T-helper 17 cell (primary cell): Measurements from ENCODE around the gene SLIT3. TPM values are rescaled to one million over a fixed set of nuclear protein-coding genes. Genes with fewer than 3 reads are reported as not detected.

Experiments
- ATAC-seq: fragments of 150-1000 bp; cut with Tn5 transposase; 2 replicates; pipeline ENCODE4 v1.10.0; 2021; ENCODE audit warnings: mild to moderate bottlenecking, moderate library complexity
- DNase-seq, 3 donors: peaks; one replicate each; pipeline versions ENCODE4 v3.0.0 to v3.0.0-alpha.2; 2020 to 2021
- H3K9me3 ChIP-seq: one replicate; pipeline ENCODE4 v1.7.0; 2013; ENCODE audit warnings: low read length, mild to moderate bottlenecking; ENCODE audit not compliant: control insufficient read depth, poor library complexity, severe bottlenecking
- H3K27ac Mint-ChIP-seq: one replicate; pipeline ENCODE4 v1.8.0; 2022; ENCODE audit warnings: mild to moderate bottlenecking, moderate library complexity, mixed read lengths
- H3K27me3 Mint-ChIP-seq: one replicate; pipeline ENCODE4 v1.8.0; 2022; ENCODE audit warnings: mixed read lengths
- H3K36me3 Mint-ChIP-seq: one replicate; pipeline ENCODE4 v1.8.0; 2022; ENCODE audit warnings: low read depth, mixed read lengths
- H3K4me1 Mint-ChIP-seq: one replicate; pipeline ENCODE4 v1.8.0; 2022; ENCODE audit warnings: mild to moderate bottlenecking, mixed read lengths
- H3K4me3 Mint-ChIP-seq: one replicate; pipeline ENCODE4 v1.8.0; 2022; ENCODE audit warnings: mild to moderate bottlenecking, moderate library complexity, mixed read lengths
- total RNA-seq, 4 donors: library from RNA in 2 of 4; stranded (reverse) in 2 of 4; gene quantifications; one replicate each; pipeline ENCODE4 v1.2.3 and lab custom pipeline; 2022 to 2026

The SLIT3 gene
- total RNA-seq, 2 donors from 2014 or later: not detected

GRCh38 chr5:168989731-168990505 lies 311.0 kb downstream of the SLIT3 start:
- ATAC-seq (no peak), DNase-seq (no peak)
- Mint-ChIP-seq H3K4me3 (no peak overlapping the region), H3K36me3 (peaks cover 2% of the 10 kb centered on the region), H3K4me1 (no peaks in the 10 kb centered on the region), H3K27ac (no peak overlapping the region), H3K27me3 (peaks cover 51% of the 10 kb centered on the region)
- H3K9me3 ChIP-seq: no peaks in the 10 kb centered on the region

- ATAC-seq (no peak), DNase-seq (no peak)
- no peaks in the 10 kb centered on the region for H3K4me1 Mint-ChIP-seq
- no peak overlapping the region for H3K27ac Mint-ChIP-seq
- no peaks in the 10 kb centered on the region for H3K9me3 ChIP-seq
- H3K36me3 Mint-ChIP-seq: peaks cover 2% of the 10 kb centered on the region
- no peak overlapping the region for H3K4me3 Mint-ChIP-seq
- H3K27me3 Mint-ChIP-seq: peaks cover 42% of the 10 kb centered on the region
Observed at GRCh38 chr5:168988699-168989098, 312.2 kb downstream of the SLIT3 start.

GRCh38 chr5:168987543-168988300 lies 313.2 kb downstream of the SLIT3 start:
- peak in 1 of 3 donors; percentile 32 for DNase-seq
- no peak overlapping the region for H3K27ac Mint-ChIP-seq
- peak; percentile 60 for ATAC-seq
- H3K27me3 Mint-ChIP-seq: peaks cover 39% of the 10 kb centered on the region
- no peak overlapping the region for H3K4me3 Mint-ChIP-seq
- no peaks in the 10 kb centered on the region for H3K4me1 Mint-ChIP-seq
- no peaks in the 10 kb centered on the region for H3K9me3 ChIP-seq
- peaks cover 2% of the 10 kb centered on the region for H3K36me3 Mint-ChIP-seq

GRCh38 chr5:168985454-168985853 lies 315.5 kb downstream of the SLIT3 start:
- H3K9me3 ChIP-seq: no peaks in the 10 kb centered on the region
- DNase-seq (no peak), ATAC-seq (no peak)
- H3K4me3 Mint-ChIP-seq: no peak overlapping the region
- peaks cover 2% of the 10 kb centered on the region for H3K36me3 Mint-ChIP-seq
- H3K27me3 Mint-ChIP-seq: peaks cover 51% of the 10 kb centered on the region
- H3K4me1 Mint-ChIP-seq: no peaks in the 10 kb centered on the region
- H3K27ac Mint-ChIP-seq: no peak overlapping the region

GRCh38 chr5:168984135-168984675 lies 316.7 kb downstream of the SLIT3 start:
- no peak overlapping the region for H3K4me3 Mint-ChIP-seq
- H3K9me3 ChIP-seq: no peaks in the 10 kb centered on the region
- peaks cover 54% of the 10 kb centered on the region for H3K27me3 Mint-ChIP-seq
- ATAC-seq (no peak), DNase-seq (no peak)
- H3K36me3 Mint-ChIP-seq: peaks cover 2% of the 10 kb centered on the region
- H3K27ac Mint-ChIP-seq: no peak overlapping the region
- no peaks in the 10 kb centered on the region for H3K4me1 Mint-ChIP-seq

GRCh38 chr5:168979135-168979534 lies 321.8 kb downstream of the SLIT3 start:
- no peak for ATAC-seq

GRCh38 chr5:168978500-168978899 lies 322.4 kb downstream of the SLIT3 start:
- peaks cover 4% of the 10 kb centered on the region for H3K36me3 Mint-ChIP-seq
- H3K4me1 Mint-ChIP-seq: peaks cover 2% of the 10 kb centered on the region

More at GRCh38 chr5:168979135-168979534, 321.8 kb downstream of the SLIT3 start:
- H3K4me3 Mint-ChIP-seq: no peak overlapping the region
- H3K9me3 ChIP-seq: no peaks in the 10 kb centered on the region
- peaks cover 4% of the 10 kb centered on the region for H3K36me3 Mint-ChIP-seq
- no peak for DNase-seq
- no peak overlapping the region for H3K27ac Mint-ChIP-seq
- peaks cover 58% of the 10 kb centered on the region for H3K27me3 Mint-ChIP-seq
- H3K4me1 Mint-ChIP-seq: peaks cover 2% of the 10 kb centered on the region

GRCh38 chr5:168978015-168978414 lies 322.9 kb downstream of the SLIT3 start:
- H3K4me1 Mint-ChIP-seq: peaks cover 2% of the 10 kb centered on the region

More at GRCh38 chr5:168978500-168978899, 322.4 kb downstream of the SLIT3 start:
- H3K4me3 Mint-ChIP-seq: no peak overlapping the region
- no peaks in the 10 kb centered on the region for H3K9me3 ChIP-seq
- no peak overlapping the region for H3K27ac Mint-ChIP-seq
- ATAC-seq (no peak), DNase-seq (no peak)
- H3K27me3 Mint-ChIP-seq: peaks cover 64% of the 10 kb centered on the region

GRCh38 chr5:168976311-168976970 lies 324.5 kb downstream of the SLIT3 start:
- no peak overlapping the region for H3K27ac Mint-ChIP-seq
- peaks cover 2% of the 10 kb centered on the region for H3K4me1 Mint-ChIP-seq
- peaks cover 4% of the 10 kb centered on the region for H3K36me3 Mint-ChIP-seq
- no peaks in the 10 kb centered on the region for H3K9me3 ChIP-seq
- no peak overlapping the region for H3K4me3 Mint-ChIP-seq
- no peak for DNase-seq
- peaks cover 72% of the 10 kb centered on the region for H3K27me3 Mint-ChIP-seq
- no peak for ATAC-seq

More at GRCh38 chr5:168978015-168978414, 322.9 kb downstream of the SLIT3 start:
- DNase-seq: no peak
- Mint-ChIP-seq H3K27ac (no peak overlapping the region), H3K36me3 (peaks cover 4% of the 10 kb centered on the region), H3K4me3 (no peak overlapping the region), H3K27me3 (peaks cover 67% of the 10 kb centered on the region)
- no peak for ATAC-seq
- H3K9me3 ChIP-seq: no peaks in the 10 kb centered on the region

- peaks cover 76% of the 10 kb centered on the region for H3K27me3 Mint-ChIP-seq
- H3K9me3 ChIP-seq: no peaks in the 10 kb centered on the region
- H3K4me1 Mint-ChIP-seq: peaks cover 2% of the 10 kb centered on the region
- DNase-seq: no peak
- H3K4me3 Mint-ChIP-seq: no peak overlapping the region
- peaks cover 4% of the 10 kb centered on the region for H3K36me3 Mint-ChIP-seq
- H3K27ac Mint-ChIP-seq: no peak overlapping the region
- no peak for ATAC-seq
Observed at GRCh38 chr5:168975331-168975730, 325.6 kb downstream of the SLIT3 start.

GRCh38 chr5:168974082-168974481 lies 326.9 kb downstream of the SLIT3 start:
- Mint-ChIP-seq H3K4me1 (peaks cover 2% of the 10 kb centered on the region), H3K4me3 (no peak overlapping the region), H3K27ac (no peak overlapping the region), H3K36me3 (peaks cover 4% of the 10 kb centered on the region), H3K27me3 (peaks cover 80% of the 10 kb centered on the region)
- ATAC-seq (no peak), DNase-seq (no peak)
- no peaks in the 10 kb centered on the region for H3K9me3 ChIP-seq

- H3K4me3 Mint-ChIP-seq: no peak overlapping the region
- peaks cover 4% of the 10 kb centered on the region for H3K36me3 Mint-ChIP-seq
- H3K27me3 Mint-ChIP-seq: peaks cover 74% of the 10 kb centered on the region
- no peak overlapping the region for H3K27ac Mint-ChIP-seq
- no peaks in the 10 kb centered on the region for H3K9me3 ChIP-seq
- H3K4me1 Mint-ChIP-seq: peaks cover 2% of the 10 kb centered on the region
- no peak for DNase-seq
- no peak for ATAC-seq
Observed at GRCh38 chr5:168972731-168973130, 328.2 kb downstream of the SLIT3 start.

- no peaks in the 10 kb centered on the region for H3K9me3 ChIP-seq
- peaks cover 2% of the 10 kb centered on the region for H3K4me1 Mint-ChIP-seq
- ATAC-seq: no peak
Observed at GRCh38 chr5:168971100-168971499, 329.8 kb downstream of the SLIT3 start.

More at GRCh38 chr5:168971100-168971499, 329.8 kb downstream of the SLIT3 start:
- Mint-ChIP-seq H3K36me3 (peaks cover 4% of the 10 kb centered on the region), H3K4me3 (no peak overlapping the region), H3K27ac (no peak overlapping the region), H3K27me3 (peaks cover 61% of the 10 kb centered on the region)
- no peak for DNase-seq
